ENCODE data around the gene KRT76. TPM values are rescaled to one million over a fixed set of nuclear protein-coding genes. Genes with fewer than 3 reads are reported as not detected.

The KRT76 gene
- total RNA-seq, 1 donor from 2014 or later = not detected

DNA sequence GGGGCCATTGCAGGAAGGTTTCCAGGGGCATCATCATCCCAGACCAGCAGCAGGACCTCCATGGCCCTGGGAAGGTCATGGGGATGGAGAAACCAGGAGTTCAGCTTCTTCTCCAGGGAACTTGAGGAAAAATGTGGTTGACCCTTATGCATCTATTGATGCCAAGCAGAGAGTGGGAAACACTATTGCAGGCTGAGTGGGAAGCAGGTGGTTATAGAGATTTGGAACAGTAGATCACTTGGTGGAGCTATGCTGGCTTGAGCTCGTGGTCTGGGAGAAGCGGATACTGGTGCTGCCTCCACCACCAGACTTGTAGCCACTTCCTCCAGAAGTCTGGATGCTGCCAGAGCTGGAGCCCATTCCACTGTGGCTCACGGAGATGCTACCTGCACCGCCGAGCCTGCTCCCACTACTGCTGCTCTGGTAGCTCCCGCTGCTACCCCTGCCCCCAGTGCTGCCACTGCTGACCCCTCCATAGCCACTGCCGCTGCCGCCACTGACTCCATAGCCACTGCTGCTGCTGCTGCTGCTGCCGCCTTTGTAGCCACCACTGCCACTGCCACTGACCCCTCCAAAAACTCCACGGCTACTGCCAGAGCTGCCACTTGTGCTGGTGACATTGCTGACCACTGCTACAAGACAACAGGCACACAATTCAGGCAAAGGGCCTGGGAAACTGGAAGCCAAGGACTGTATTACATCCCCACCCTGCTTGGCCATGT lies 8.5 kb downstream of the KRT76 start:
- TF ChIP-seq, protein P1, sequence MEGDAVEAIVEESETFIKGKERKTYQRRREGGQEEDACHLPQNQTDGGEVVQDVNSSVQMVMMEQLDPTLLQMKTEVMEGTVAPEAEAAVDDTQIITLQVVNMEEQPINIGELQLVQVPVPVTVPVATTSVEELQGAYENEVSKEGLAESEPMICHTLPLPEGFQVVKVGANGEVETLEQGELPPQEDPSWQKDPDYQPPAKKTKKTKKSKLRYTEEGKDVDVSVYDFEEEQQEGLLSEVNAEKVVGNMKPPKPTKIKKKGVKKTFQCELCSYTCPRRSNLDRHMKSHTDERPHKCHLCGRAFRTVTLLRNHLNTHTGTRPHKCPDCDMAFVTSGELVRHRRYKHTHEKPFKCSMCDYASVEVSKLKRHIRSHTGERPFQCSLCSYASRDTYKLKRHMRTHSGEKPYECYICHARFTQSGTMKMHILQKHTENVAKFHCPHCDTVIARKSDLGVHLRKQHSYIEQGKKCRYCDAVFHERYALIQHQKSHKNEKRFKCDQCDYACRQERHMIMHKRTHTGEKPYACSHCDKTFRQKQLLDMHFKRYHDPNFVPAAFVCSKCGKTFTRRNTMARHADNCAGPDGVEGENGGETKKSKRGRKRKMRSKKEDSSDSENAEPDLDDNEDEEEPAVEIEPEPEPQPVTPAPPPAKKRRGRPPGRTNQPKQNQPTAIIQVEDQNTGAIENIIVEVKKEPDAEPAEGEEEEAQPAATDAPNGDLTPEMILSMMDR (IDR thresholded peaks at IDR 0.05) = no peak
- peaks cover 60% of the 10 kb centered on the region for H3K27me3 Mint-ChIP-seq (ENCODE audit: unreplicated experiment)

GRCh38 chr12:52767427-52767826 lies 9.7 kb downstream of the KRT76 start:
- H3K27me3 Mint-ChIP-seq (ENCODE audit: unreplicated experiment) = peaks cover 52% of the 10 kb centered on the region

More for the DNA sequence above, 8.5 kb downstream of the KRT76 start:
- no peaks in the 10 kb centered on the region for H3K4me1 Mint-ChIP-seq (ENCODE audit: unreplicated experiment)
- no peaks in the 10 kb centered on the region for H3K36me3 Mint-ChIP-seq (ENCODE audit: unreplicated experiment)
- no peak for DNase-seq (ENCODE audit: extremely low spot score, unreplicated experiment)
- H3K9me3 Mint-ChIP-seq (ENCODE audit: unreplicated experiment) = no peaks in the 10 kb centered on the region
- H3K27ac Mint-ChIP-seq (ENCODE audit: unreplicated experiment) = no peak overlapping the region
- H3K4me3 Mint-ChIP-seq (ENCODE audit: unreplicated experiment) = no peak overlapping the region

DNA sequence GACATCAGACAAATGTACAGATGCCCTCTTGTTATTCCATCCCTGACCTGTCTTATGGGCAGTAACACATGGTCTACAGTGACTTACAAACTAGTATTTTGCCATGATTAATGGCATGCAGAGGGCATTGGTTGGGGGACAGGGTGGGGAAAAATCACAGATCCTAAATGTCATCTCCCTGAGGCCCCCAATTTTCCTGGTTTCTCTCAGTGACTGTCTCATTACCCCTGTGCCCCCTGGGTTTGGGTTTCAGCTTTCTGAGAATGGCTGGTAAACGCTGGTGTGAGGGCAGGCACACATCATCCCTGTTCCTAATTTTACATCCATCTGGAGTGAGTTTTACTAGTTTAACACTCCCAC lies 10.1 kb downstream of the KRT76 start:
- TF ChIP-seq, protein P1 (IDR thresholded peaks at IDR 0.05) = no peak
- Mint-ChIP-seq H3K9me3 (ENCODE audit: unreplicated experiment) (peaks cover 6% of the 10 kb centered on the region), H3K27me3 (ENCODE audit: unreplicated experiment) (peaks cover 52% of the 10 kb centered on the region), H3K36me3 (ENCODE audit: unreplicated experiment) (no peaks in the 10 kb centered on the region), H3K4me1 (ENCODE audit: unreplicated experiment) (no peaks in the 10 kb centered on the region), H3K27ac (ENCODE audit: unreplicated experiment) (no peak overlapping the region), H3K4me3 (ENCODE audit: unreplicated experiment) (no peak overlapping the region)
- no peak for DNase-seq (ENCODE audit: extremely low spot score, unreplicated experiment)

More at GRCh38 chr12:52767427-52767826, 9.7 kb downstream of the KRT76 start:
- H3K4me3 Mint-ChIP-seq (ENCODE audit: unreplicated experiment) = no peak overlapping the region
- peaks cover 3% of the 10 kb centered on the region for H3K9me3 Mint-ChIP-seq (ENCODE audit: unreplicated experiment)
- H3K4me1 Mint-ChIP-seq (ENCODE audit: unreplicated experiment) = no peaks in the 10 kb centered on the region
- H3K36me3 Mint-ChIP-seq (ENCODE audit: unreplicated experiment) = no peaks in the 10 kb centered on the region
- no peak for DNase-seq (ENCODE audit: extremely low spot score, unreplicated experiment)
- TF ChIP-seq, protein P1 (IDR thresholded peaks at IDR 0.05) = no peak
- no peak overlapping the region for H3K27ac Mint-ChIP-seq (ENCODE audit: unreplicated experiment)

DNA sequence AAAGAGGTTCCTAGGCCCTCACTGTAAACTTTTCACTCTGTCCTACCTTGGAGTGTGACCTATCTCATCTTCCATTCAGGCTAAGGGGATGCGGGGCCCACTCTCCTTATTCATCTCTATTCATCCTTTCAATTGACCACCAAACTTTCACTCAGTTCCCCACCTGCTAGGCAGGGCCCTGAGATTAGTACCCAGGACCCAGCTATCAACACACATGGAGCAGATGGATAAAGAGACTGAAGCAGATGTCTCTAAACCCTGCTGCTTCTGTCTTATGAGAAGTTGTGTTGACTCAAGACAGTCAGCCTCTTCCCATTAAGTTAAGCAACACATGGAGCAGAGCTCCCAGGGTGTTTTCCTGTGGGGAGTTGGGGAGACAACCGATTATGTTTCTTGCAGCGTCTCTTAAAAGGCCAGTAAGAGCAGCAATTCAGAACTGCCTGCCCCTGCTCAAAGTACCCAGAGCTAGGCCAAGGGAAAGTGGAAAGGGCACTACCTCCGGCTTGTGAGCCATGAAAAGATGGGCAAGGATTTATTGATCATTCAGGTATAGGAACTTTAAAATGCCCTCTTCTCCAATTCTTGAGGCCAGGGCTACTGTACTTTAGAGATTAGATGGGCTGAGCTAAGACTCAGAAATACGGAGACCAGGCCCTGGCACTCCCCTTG lies 10.7 kb downstream of the KRT76 start:
- Mint-ChIP-seq H3K4me1 (ENCODE audit: unreplicated experiment) (no peaks in the 10 kb centered on the region), H3K9me3 (ENCODE audit: unreplicated experiment) (peaks cover 6% of the 10 kb centered on the region), H3K27ac (ENCODE audit: unreplicated experiment) (no peak overlapping the region), H3K27me3 (ENCODE audit: unreplicated experiment) (peaks cover 52% of the 10 kb centered on the region), H3K36me3 (ENCODE audit: unreplicated experiment) (no peaks in the 10 kb centered on the region), H3K4me3 (ENCODE audit: unreplicated experiment) (no peak overlapping the region)
- TF ChIP-seq, protein P1 (IDR thresholded peaks at IDR 0.05) = no peak
- no peak for DNase-seq (ENCODE audit: extremely low spot score, unreplicated experiment)

- DNase-seq (ENCODE audit: extremely low spot score, unreplicated experiment) = no peak
- Mint-ChIP-seq H3K27me3 (ENCODE audit: unreplicated experiment) (peaks cover 46% of the 10 kb centered on the region), H3K27ac (ENCODE audit: unreplicated experiment) (no peak overlapping the region), H3K36me3 (ENCODE audit: unreplicated experiment) (no peaks in the 10 kb centered on the region), H3K4me1 (ENCODE audit: unreplicated experiment) (no peaks in the 10 kb centered on the region), H3K9me3 (ENCODE audit: unreplicated experiment) (peaks cover 9% of the 10 kb centered on the region), H3K4me3 (ENCODE audit: unreplicated experiment) (no peak overlapping the region)
- TF ChIP-seq, protein P1 (IDR thresholded peaks at IDR 0.05) = no peak
Observed at GRCh38 chr12:52765702-52766101, 11.4 kb downstream of the KRT76 start.

Measured in osteocyte (in vitro differentiated cells).